Endothelial cell of umbilical vein (primary cell): ENCODE results near the gene ZNF740. TPM values are rescaled to one million over a fixed set of nuclear protein-coding genes. Genes with fewer than 3 reads are reported as not detected.

ENCODE experiments used
- BruUV-seq: library from RNA; stranded (reverse); fragments of 400-500 nt; replicated peaks from 2 replicates; lab custom pipeline; 2021; lab: Mats Ljungman, UMichigan
- CTCF ChIA-PET: fragments of 300-600, 350-600 bp; sonication (Branson Sonifier 250); formaldehyde crosslinking; loops from one replicate; lab custom pipeline; 2021; ENCODE audit warnings: antibody characterized with exemption, inconsistent platforms; lab: Charles Lee
- POLR2A ChIA-PET: fragments of 300-600, 350-600 bp; sonication (Branson Sonifier 250); formaldehyde crosslinking; loops from one replicate; lab custom pipeline; 2021; ENCODE audit warnings: antibody characterized with exemption, inconsistent platforms; lab: Charles Lee
- DNase-seq: peaks from one replicate; pipeline ENCODE4 v3.0.0-alpha.2; 2011; ENCODE audit warnings: low read depth, low spot score
- FAIRE-seq: peaks from 2 replicates; lab custom pipeline; 2011; peaks lifted over from hg19 to GRCh38; lab: Jason Lieb, UNC
- H2AFZ ChIP-seq: 2 replicates; pipeline ENCODE4 v1.6.0; 2012; ENCODE audit warnings: low read depth, low read length, control low read depth, inconsistent platforms
- H3K27ac ChIP-seq: 2 replicates; pipeline ENCODE4 v1.5.1; 2011; ENCODE audit warnings: low read depth, mild to moderate bottlenecking, control low read depth, low read length, moderate library complexity; ENCODE audit not compliant: insufficient read depth
- H3K27me3 ChIP-seq, 2 experiments: 2 replicates each; pipeline versions ENCODE4 v1.6.0 to v1.6.1; 2011; ENCODE audit warnings: low read length in 2 of 2, mixed read lengths in 1 of 2; ENCODE audit not compliant: control insufficient read depth in 2 of 2, insufficient read depth in 2 of 2
- H3K36me3 ChIP-seq, 2 experiments: 2 replicates in 1 of 2; 3 replicates in 1 of 2; pipeline ENCODE4 v1.5.1; 2011; ENCODE audit warnings: low read length in 2 of 2, mild to moderate bottlenecking in 1 of 2, moderate library complexity in 1 of 2; ENCODE audit not compliant: control insufficient read depth in 2 of 2, insufficient read depth in 2 of 2; ENCODE audit errors: extremely low read depth in 1 of 2
- H3K4me1 ChIP-seq: 3 replicates; pipeline ENCODE4 v1.5.1; 2011; ENCODE audit warnings: mild to moderate bottlenecking, low read length; ENCODE audit not compliant: control insufficient read depth, insufficient read depth; ENCODE audit errors: extremely low read depth
- H3K4me2 ChIP-seq: 2 replicates; pipeline ENCODE4 v1.6.1; 2011; ENCODE audit warnings: low read length, control low read depth, mixed read lengths; ENCODE audit not compliant: insufficient read depth
- H3K4me3 ChIP-seq, 3 experiments: fragments of 200-600 bp in 1 of 3; sonication (generic), shearing (Covaris generic) in 1 of 3; replicated peaks in 1 of 3; 2 replicates each; pipeline ENCODE4 v1.5.1; 2011 to 2016; ENCODE audit warnings: control low read depth in 3 of 3, low read length in 3 of 3, mild to moderate bottlenecking in 2 of 3, inconsistent platforms in 1 of 3, low read depth in 1 of 3, moderate library complexity in 1 of 3; ENCODE audit not compliant: insufficient read depth in 1 of 3
- H3K79me2 ChIP-seq: 2 replicates; pipeline ENCODE4 v1.6.0; 2012; ENCODE audit warnings: low read length, inconsistent platforms; ENCODE audit not compliant: control insufficient read depth, insufficient read depth
- H3K9ac ChIP-seq: replicated peaks from 2 replicates; pipeline ENCODE3; 2011; ENCODE audit warnings: low read length, control low read depth; ENCODE audit not compliant: insufficient read depth; ENCODE audit errors: extremely low read depth
- H3K9me1 ChIP-seq: replicated peaks from 3 replicates; pipeline ENCODE4 v1.6.0; 2011; ENCODE audit warnings: mild to moderate bottlenecking, low read length; ENCODE audit not compliant: control insufficient read depth, insufficient read depth; ENCODE audit errors: extremely low read depth
- H3K9me3 ChIP-seq: replicated peaks from 2 replicates; pipeline ENCODE4 v1.5.1; 2012; ENCODE audit warnings: low read length, inconsistent platforms; ENCODE audit not compliant: control insufficient read depth, insufficient read depth
- H4K20me1 ChIP-seq: replicated peaks from 2 replicates; pipeline ENCODE3; 2011; ENCODE audit warnings: mild to moderate bottlenecking, low read length; ENCODE audit not compliant: control insufficient read depth, insufficient read depth; ENCODE audit errors: extremely low read depth
- EZH2 ChIP-seq: IDR thresholded peaks from 2 replicates; pipeline ENCODE4 v1.6.1; 2012; ENCODE audit warnings: borderline replicate concordance, low read depth, mild to moderate bottlenecking, moderate library complexity, low read length, inconsistent platforms; ENCODE audit not compliant: severe bottlenecking
- FOS ChIP-seq: IDR thresholded peaks from 2 replicates; pipeline ENCODE4 v1.6.1; 2011; ENCODE audit warnings: mild to moderate bottlenecking, low read length, moderate library complexity, borderline replicate concordance; ENCODE audit not compliant: insufficient read depth
- GATA2 ChIP-seq: IDR thresholded peaks from 2 replicates; pipeline ENCODE4 v1.7.0; 2011; ENCODE audit warnings: low read depth, mild to moderate bottlenecking, moderate library complexity, mixed read lengths, low read length; ENCODE audit not compliant: insufficient read length, insufficient read depth
- JUN ChIP-seq: IDR thresholded peaks from 2 replicates; pipeline ENCODE4 v1.6.1; 2011; ENCODE audit warnings: borderline replicate concordance, low read depth; ENCODE audit not compliant: insufficient read length, insufficient read depth
- POLR2A ChIP-seq: IDR thresholded peaks from 2 replicates; pipeline ENCODE4 v1.6.1; 2012; ENCODE audit warnings: low read depth, mild to moderate bottlenecking, control low read depth, low read length
- POLR2AphosphoS5 ChIP-seq: IDR thresholded peaks from 2 replicates; pipeline ENCODE4 v1.6.1; 2012; ENCODE audit warnings: low read depth, mild to moderate bottlenecking, control low read depth, low read length, moderate library complexity; ENCODE audit not compliant: insufficient read depth
- dilution Hi-C: fragments of 300-500 bp; cut with MboI; formaldehyde crosslinking; loops from one replicate; pipeline ENCODE4 v1.15.0; 2019; ENCODE audit warnings: low sequenced_read_pairs; ENCODE audit not compliant: extremely low pct_ligation_motif_present
- intact Hi-C: fragments of 100-400 bp; cut with micrococcal nuclease; formaldehyde crosslinking; loops from one replicate; pipeline ENCODE4 v1.10.0; 2022
- polyA plus RNA-seq, 4 experiments: library from polyadenylated mRNA; depleted of rRNA in 3 of 4; stranded (reverse) in 3 of 4; unstranded in 1 of 4; fragments of >200 nt; gene quantifications; 2 replicates each; pipeline versions ENCODE4 v1.2.1 to v1.2.3, GENCODE V29; 2011 to 2012; ENCODE audit warnings: missing spikeins in 1 of 4
- total RNA-seq: library from RNA; stranded (reverse); gene quantifications from 2 replicates; pipeline ENCODE4 v1.2.3, GENCODE V29; 2021
- TF ChIP-seq, protein P1 (sequence below), 2 donors: IDR thresholded peaks; 1 replicate in 1 of 2; 2 replicates in 1 of 2; pipeline ENCODE4 v1.5.1; 2011; ENCODE audit warnings: low read length in 2 of 2, mild to moderate bottlenecking in 2 of 2, moderate library complexity in 2 of 2, control low read depth in 1 of 2, inconsistent platforms in 1 of 2, low read depth in 1 of 2; ENCODE audit not compliant: insufficient read depth in 1 of 2; ENCODE audit errors: extremely low read depth in 1 of 2
- TF ChIP-seq, protein P2 (sequence below): IDR thresholded peaks from 2 replicates; pipeline ENCODE4 v1.6.1; 2011; ENCODE audit not compliant: insufficient read depth, insufficient read length

ZNF740 gene
- total and polyA plus RNA-seq, 2 donors (not counting 3 experiments of a cell fraction or from before 2014, with no cell fraction given): 10.5 to 38.1 TPM

DNA sequence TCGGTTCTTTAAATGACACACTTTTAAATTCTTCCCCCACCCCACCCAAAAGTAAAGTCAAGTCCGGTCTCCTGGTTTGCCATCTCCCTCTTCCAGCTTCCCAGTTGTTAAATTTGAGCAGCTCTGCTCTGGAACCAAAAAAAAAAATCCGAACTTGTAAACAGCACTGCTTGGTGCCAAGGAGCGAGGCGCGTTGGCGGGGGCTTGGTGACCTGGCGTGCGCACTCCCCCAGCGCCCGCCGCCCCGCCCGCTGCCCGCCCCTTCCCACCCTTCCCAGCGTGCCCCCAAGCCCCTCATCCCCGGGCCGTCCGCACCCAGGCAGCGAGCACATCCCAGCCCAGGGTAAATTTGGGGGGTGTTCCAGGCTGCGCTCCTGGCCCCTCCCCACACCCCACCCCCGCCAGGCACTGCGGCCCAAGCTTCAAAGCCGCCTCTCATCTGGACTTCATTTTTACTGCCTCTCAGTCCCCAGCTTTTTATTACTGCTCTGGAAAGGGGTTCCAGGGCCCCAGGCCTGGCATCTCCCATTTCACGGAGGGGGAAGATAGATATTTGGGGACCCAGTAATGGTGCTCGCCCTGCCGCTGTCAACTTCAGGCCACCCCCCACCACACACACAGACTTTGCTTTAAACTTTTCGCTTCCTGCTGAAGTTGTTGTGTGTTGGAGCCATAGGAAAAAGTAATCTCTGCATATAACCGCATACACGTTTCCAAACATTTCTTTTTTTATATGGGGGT lies 38.2 kb downstream of the ZNF740 start:
- no peak for FAIRE-seq
- CTCF ChIA-PET: interaction anchor here (0.8 to 4.2 kb wide), 9 partner anchors 21 to 203 kb away, joined by 3 to 29 read pairs (median 6); partner anchors contain the start of genes AAAS and PFDN5

More for the DNA sequence above, 38.2 kb downstream of the ZNF740 start:
- Histone ChIP-seq H3K36me3 (no peaks in the 10 kb centered on the region), H3K27ac (no peak overlapping the region), H3K9me3 (no peaks in the 10 kb centered on the region), H3K4me2 (peak overlapping the region; percentile 75), H2AFZ (peak overlapping the region; percentile 93), H3K9me1 (no peaks in the 10 kb centered on the region), H3K4me1 (peaks cover 67% of the 10 kb centered on the region), H4K20me1 (no peaks in the 10 kb centered on the region), H3K9ac (no peak overlapping the region), H3K79me2 (no peaks in the 10 kb centered on the region), H3K4me3 (peak overlapping the region; percentile 19 to 63 (median 45)), H3K27me3 (no peaks in the 10 kb centered on the region)
- DNase-seq: peak; percentile 21
- BruUV-seq: no TSS peak
- dilution Hi-C loops: no loop called here
- no peak for TF ChIP-seq EZH2
- TF ChIP-seq JUN: no peak
- TF ChIP-seq POLR2AphosphoS5: no peak
- TF ChIP-seq GATA2: no peak
- TF ChIP-seq, protein P1, sequence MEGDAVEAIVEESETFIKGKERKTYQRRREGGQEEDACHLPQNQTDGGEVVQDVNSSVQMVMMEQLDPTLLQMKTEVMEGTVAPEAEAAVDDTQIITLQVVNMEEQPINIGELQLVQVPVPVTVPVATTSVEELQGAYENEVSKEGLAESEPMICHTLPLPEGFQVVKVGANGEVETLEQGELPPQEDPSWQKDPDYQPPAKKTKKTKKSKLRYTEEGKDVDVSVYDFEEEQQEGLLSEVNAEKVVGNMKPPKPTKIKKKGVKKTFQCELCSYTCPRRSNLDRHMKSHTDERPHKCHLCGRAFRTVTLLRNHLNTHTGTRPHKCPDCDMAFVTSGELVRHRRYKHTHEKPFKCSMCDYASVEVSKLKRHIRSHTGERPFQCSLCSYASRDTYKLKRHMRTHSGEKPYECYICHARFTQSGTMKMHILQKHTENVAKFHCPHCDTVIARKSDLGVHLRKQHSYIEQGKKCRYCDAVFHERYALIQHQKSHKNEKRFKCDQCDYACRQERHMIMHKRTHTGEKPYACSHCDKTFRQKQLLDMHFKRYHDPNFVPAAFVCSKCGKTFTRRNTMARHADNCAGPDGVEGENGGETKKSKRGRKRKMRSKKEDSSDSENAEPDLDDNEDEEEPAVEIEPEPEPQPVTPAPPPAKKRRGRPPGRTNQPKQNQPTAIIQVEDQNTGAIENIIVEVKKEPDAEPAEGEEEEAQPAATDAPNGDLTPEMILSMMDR (IDR thresholded peaks at IDR 0.05; ENCODE audit: extremely low read depth in 1 of 2, insufficient read depth in 1 of 2, low read depth in 1 of 2, low read length in 2 of 2): no peak
- no peak for TF ChIP-seq POLR2A
- TF ChIP-seq, protein P2, sequence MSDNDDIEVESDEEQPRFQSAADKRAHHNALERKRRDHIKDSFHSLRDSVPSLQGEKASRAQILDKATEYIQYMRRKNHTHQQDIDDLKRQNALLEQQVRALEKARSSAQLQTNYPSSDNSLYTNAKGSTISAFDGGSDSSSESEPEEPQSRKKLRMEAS: no peak
- TF ChIP-seq FOS: no peak
- intact Hi-C loops: no loop called here
- POLR2A ChIA-PET: interaction anchor here (0.5 kb wide), 1 partner anchor 25 kb away, joined by 3 read pairs; no protein-coding TSS in a partner anchor
